Fibroblast of skin of abdomen (primary cell): ENCODE measurements around the gene LIMA1.

Experiments
- DNase-seq: peaks from one replicate; pipeline ENCODE4 v3.0.0-alpha.2; 2013

LIMA1 gene

GRCh38 chr12:50215033-50215432, 68.3 kb downstream of the LIMA1 start:
- DNase-seq = peak; percentile 46

GRCh38 chr12:50214018-50214417, 69.3 kb downstream of the LIMA1 start:
- no peak for DNase-seq

GRCh38 chr12:50213439-50213838, 69.9 kb downstream of the LIMA1 start:
- no peak for DNase-seq

GRCh38 chr12:50212071-50212467, 71.3 kb downstream of the LIMA1 start:
- DNase-seq = no peak

- peak; percentile 84 for DNase-seq
Observed at GRCh38 chr12:50211392-50212070, 71.8 kb downstream of the LIMA1 start.

- DNase-seq = no peak
Observed at GRCh38 chr12:50207424-50207823, 75.9 kb downstream of the LIMA1 start.

- no peak for DNase-seq
Observed at GRCh38 chr12:50205648-50206047, 77.7 kb downstream of the LIMA1 start.

- DNase-seq = no peak
Observed at GRCh38 chr12:50203691-50204090, 79.6 kb downstream of the LIMA1 start.

GRCh38 chr12:50201987-50202521, 81.3 kb downstream of the LIMA1 start:
- DNase-seq = peak; percentile 97

GRCh38 chr12:50200552-50201273, 82.6 kb downstream of the LIMA1 start:
- DNase-seq = peak; percentile 87

- no peak for DNase-seq
Observed at GRCh38 chr12:50198829-50199228, 84.5 kb downstream of the LIMA1 start.

GRCh38 chr12:50197297-50197727, 86.0 kb downstream of the LIMA1 start:
- no peak for DNase-seq

- no peak for DNase-seq
Observed at GRCh38 chr12:50196537-50196936, 86.8 kb downstream of the LIMA1 start.

GRCh38 chr12:50195832-50196231, 87.5 kb downstream of the LIMA1 start:
- DNase-seq = no peak

GRCh38 chr12:50192908-50193307, 90.4 kb downstream of the LIMA1 start:
- peak; percentile 77 for DNase-seq

- no peak for DNase-seq
Observed at GRCh38 chr12:50192236-50192635, 91.1 kb downstream of the LIMA1 start.

- DNase-seq = no peak
Observed at GRCh38 chr12:50190859-50191258, 92.5 kb downstream of the LIMA1 start.

- DNase-seq = no peak
Observed at GRCh38 chr12:50188875-50189575, 94.3 kb downstream of the LIMA1 start.

- no peak for DNase-seq
Observed at GRCh38 chr12:50188241-50188781, 95.0 kb downstream of the LIMA1 start.

- peak; percentile 95 for DNase-seq
Observed at GRCh38 chr12:50187084-50187900, 96.0 kb downstream of the LIMA1 start.

- peak; percentile 84 for DNase-seq
Observed at GRCh38 chr12:50186681-50187080, 96.6 kb downstream of the LIMA1 start.
